ENCODE measurements around the gene RPS6KA2.

DNA sequence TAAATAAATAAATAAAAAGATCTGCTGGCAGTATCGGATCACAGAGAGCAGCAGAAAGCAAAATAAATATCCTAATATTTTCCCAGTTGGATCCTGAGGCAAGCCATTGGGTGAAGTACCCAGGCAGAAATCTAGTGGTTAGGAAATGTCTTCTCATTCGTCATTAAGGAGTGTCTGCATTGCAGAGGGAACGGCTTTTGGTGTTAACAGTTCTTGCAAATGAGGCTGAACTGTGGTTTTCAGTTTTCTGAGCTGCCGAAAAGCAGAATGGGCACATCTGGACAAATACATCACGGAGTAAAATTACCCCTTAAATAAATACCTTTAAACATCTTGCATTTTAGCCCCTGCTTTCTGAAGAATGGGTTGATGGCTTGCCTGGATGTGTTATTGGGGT, 162.1 kb downstream of the RPS6KA2 start:
- no peak for TF ChIP-seq POLR2AphosphoS5 (IDR thresholded peaks at IDR 0.05; ENCODE audit: borderline replicate concordance, low read depth, low read length)
- no peak for TF ChIP-seq EZH2 (IDR thresholded peaks at IDR 0.05)
- no peak for TF ChIP-seq FOXP2 (optimal IDR thresholded peaks at IDR 0.05; ENCODE audit: control extremely low read depth, extremely low read length, insufficient read depth)

All from SK-N-MC (cell line).